ENCODE results near the gene CYB5A. TPM values are rescaled to one million over a fixed set of nuclear protein-coding genes. Genes with fewer than 3 reads are reported as not detected.
"Not testable (repeated sequence)": the region's sequence is repeated elsewhere in the genome, so short reads cannot be mapped to it uniquely, and the experiment has no call there.

CYB5A gene
- total RNA-seq, 3 donors from 2014 or later (not counting 1 experiment from before 2014, with no cell fraction given) = 10.4 to 14.6 (median 13.0) TPM

GRCh38 chr18:74299746-74300145, 8.0 kb upstream of the CYB5A start:
- no peak for ATAC-seq

GRCh38 chr18:74299162-74299561, 7.4 kb upstream of the CYB5A start:
- no peak for TF ChIP-seq CTCF (IDR thresholded peaks at IDR 0.05)
- Histone ChIP-seq H3K36me3 (ENCODE audit: control insufficient read depth, insufficient read depth, low read length) (no peaks in the 10 kb centered on the region), H3K27me3 (ENCODE audit: control insufficient read depth, insufficient read depth, low read length) (no peaks in the 10 kb centered on the region), H3K4me1 (ENCODE audit: control insufficient read depth, insufficient read depth, low read length) (no peaks in the 10 kb centered on the region), H3K9me3 (ENCODE audit: control insufficient read depth, insufficient read depth, low read length) (no peaks in the 10 kb centered on the region), H3K4me3 (ENCODE audit: low read length) (no peak overlapping the region), H3K27ac (ENCODE audit: low read length) (no peak overlapping the region)
- Mint-ChIP-seq H3K36me3 (no peaks in the 10 kb centered on the region), H3K4me1 (no peaks in the 10 kb centered on the region), H3K4me3 (no peak overlapping the region), H3K27me3 (ENCODE audit: low read depth in 2 of 2) (peaks cover 13 to 33% of the 10 kb centered on the region in 2 donors), H3K9me3 (no peaks in the 10 kb centered on the region), H3K27ac (no peak overlapping the region)
- DNase-seq (no peak), ATAC-seq (no peak)
- WGBS (ENCODE audit: insufficient coverage) = no CpG with 5 or more reads among the region's 1 CpG
- intact Hi-C loops (cut with micrococcal nuclease) = no loop called here

More at GRCh38 chr18:74299746-74300145, 8.0 kb upstream of the CYB5A start:
- no peak for TF ChIP-seq CTCF (IDR thresholded peaks at IDR 0.05)
- H3K4me1 Mint-ChIP-seq = no peaks in the 10 kb centered on the region
- Histone ChIP-seq H3K27me3 (ENCODE audit: control insufficient read depth, insufficient read depth, low read length) (no peaks in the 10 kb centered on the region), H3K36me3 (ENCODE audit: control insufficient read depth, insufficient read depth, low read length) (no peaks in the 10 kb centered on the region), H3K4me3 (ENCODE audit: low read length) (no peak overlapping the region), H3K9me3 (ENCODE audit: control insufficient read depth, insufficient read depth, low read length) (no peaks in the 10 kb centered on the region), H3K4me1 (ENCODE audit: control insufficient read depth, insufficient read depth, low read length) (no peaks in the 10 kb centered on the region), H3K27ac (ENCODE audit: low read length) (no peak overlapping the region)
- H3K36me3 Mint-ChIP-seq = no peaks in the 10 kb centered on the region
- H3K9me3 Mint-ChIP-seq = no peaks in the 10 kb centered on the region
- no peak for DNase-seq
- H3K27me3 Mint-ChIP-seq (ENCODE audit: low read depth in 2 of 2) = peaks cover 13 to 37% of the 10 kb centered on the region in 2 donors
- no peak overlapping the region for H3K4me3 Mint-ChIP-seq
- intact Hi-C loops (cut with micrococcal nuclease) = no loop called here
- no peak overlapping the region for H3K27ac Mint-ChIP-seq
- WGBS (ENCODE audit: insufficient coverage) = 63% methylated on average over 3 of the region's 3 CpGs

- no peak for TF ChIP-seq CTCF (IDR thresholded peaks at IDR 0.05)
- intact Hi-C loops (cut with micrococcal nuclease) = no loop called here
- no peak overlapping the region for H3K4me3 Mint-ChIP-seq
Observed at GRCh38 chr18:74294526-74294925, 2.8 kb upstream of the CYB5A start.

GRCh38 chr18:74292982-74293381, 1.2 kb upstream of the CYB5A start:
- DNase-seq; H3K27ac ChIP-seq (ENCODE audit: low read length); H3K27ac Mint-ChIP-seq; H3K36me3 ChIP-seq (ENCODE audit: control insufficient read depth, insufficient read depth, low read length); H3K9me3 ChIP-seq (ENCODE audit: control insufficient read depth, insufficient read depth, low read length); H3K9me3 Mint-ChIP-seq; ATAC-seq; H3K27me3 Mint-ChIP-seq (ENCODE audit: low read depth in 2 of 2); H3K36me3 Mint-ChIP-seq; H3K27me3 ChIP-seq (ENCODE audit: control insufficient read depth, insufficient read depth, low read length); H3K4me3 Mint-ChIP-seq; H3K4me1 Mint-ChIP-seq; H3K4me3 ChIP-seq (ENCODE audit: low read length): not testable (repeated sequence)
- H3K4me1 ChIP-seq (ENCODE audit: control insufficient read depth, insufficient read depth, low read length) = peaks cover 13% of the 10 kb centered on the region
- 97% methylated on average over 3 of the region's 3 CpGs for WGBS (ENCODE audit: insufficient coverage)
- intact Hi-C loops (cut with micrococcal nuclease) = loop anchor here (1.0 to 2.0 kb wide), 3 partner anchors 145 to 304 kb away; partner anchors contain the start of genes CNDP2, TIMM21 and ZNF407

More at GRCh38 chr18:74294526-74294925, 2.8 kb upstream of the CYB5A start:
- no peaks in the 10 kb centered on the region for H3K36me3 ChIP-seq (ENCODE audit: control insufficient read depth, insufficient read depth, low read length)
- H3K27me3 ChIP-seq (ENCODE audit: control insufficient read depth, insufficient read depth, low read length) = no peaks in the 10 kb centered on the region
- H3K4me3 ChIP-seq (ENCODE audit: low read length) = no peak overlapping the region
- ATAC-seq (no peak), DNase-seq (no peak)
- no peak overlapping the region for H3K27ac ChIP-seq (ENCODE audit: low read length)
- H3K9me3 Mint-ChIP-seq = no peaks in the 10 kb centered on the region
- no peaks in the 10 kb centered on the region for H3K36me3 Mint-ChIP-seq
- WGBS (ENCODE audit: insufficient coverage) = 91% methylated on average over 8 of the region's 8 CpGs
- peaks cover 3 to 5% of the 10 kb centered on the region in 2 donors for H3K27me3 Mint-ChIP-seq (ENCODE audit: low read depth in 2 of 2)
- peaks cover 13% of the 10 kb centered on the region for H3K4me1 ChIP-seq (ENCODE audit: control insufficient read depth, insufficient read depth, low read length)
- peaks cover 5 to 8% of the 10 kb centered on the region in 2 donors for H3K4me1 Mint-ChIP-seq
- no peaks in the 10 kb centered on the region for H3K9me3 ChIP-seq (ENCODE audit: control insufficient read depth, insufficient read depth, low read length)
- no peak overlapping the region for H3K27ac Mint-ChIP-seq
